ENCODE measurements around the gene BEAN1.
"Not testable (repeated sequence)": the region's sequence is repeated elsewhere in the genome, so short reads cannot be mapped to it uniquely, and the experiment has no call there.

Gene BEAN1

GRCh38 chr16:66486199-66486772 lies 59.2 kb downstream of the BEAN1 start:
- DNase-seq (ENCODE audit: low read depth) = no peak

- DNase-seq (ENCODE audit: low read depth) = no peak
Observed at GRCh38 chr16:66486773-66487579, 59.9 kb downstream of the BEAN1 start.

GRCh38 chr16:66487580-66488275 lies 60.6 kb downstream of the BEAN1 start:
- no peak for DNase-seq (ENCODE audit: low read depth)

GRCh38 chr16:66488505-66488904 lies 61.4 kb downstream of the BEAN1 start:
- DNase-seq (ENCODE audit: low read depth) = no peak

- no peak for DNase-seq (ENCODE audit: low read depth)
Observed at GRCh38 chr16:66489385-66489784, 62.3 kb downstream of the BEAN1 start.

GRCh38 chr16:66489818-66490217 lies 62.7 kb downstream of the BEAN1 start:
- DNase-seq (ENCODE audit: low read depth) = no peak

- no peak for DNase-seq (ENCODE audit: low read depth)
Observed at GRCh38 chr16:66490774-66491715, 64.0 kb downstream of the BEAN1 start.

- DNase-seq (ENCODE audit: low read depth) = no peak
Observed at GRCh38 chr16:66491716-66492064, 64.6 kb downstream of the BEAN1 start.

GRCh38 chr16:66493490-66494401 lies 66.7 kb downstream of the BEAN1 start:
- no peak for DNase-seq (ENCODE audit: low read depth)

- no peak for DNase-seq (ENCODE audit: low read depth)
Observed at GRCh38 chr16:66494916-66495315, 67.8 kb downstream of the BEAN1 start.

- no peak for DNase-seq (ENCODE audit: low read depth)
Observed at GRCh38 chr16:66495440-66495839, 68.3 kb downstream of the BEAN1 start.

GRCh38 chr16:66496226-66496625 lies 69.1 kb downstream of the BEAN1 start:
- not testable (repeated sequence) for DNase-seq (ENCODE audit: low read depth)

GRCh38 chr16:66497921-66498320 lies 70.8 kb downstream of the BEAN1 start:
- DNase-seq (ENCODE audit: low read depth) = not testable (repeated sequence)

GRCh38 chr16:66501563-66501962 lies 74.5 kb downstream of the BEAN1 start:
- not testable (repeated sequence) for DNase-seq (ENCODE audit: low read depth)

- DNase-seq (ENCODE audit: low read depth) = no peak
Observed at GRCh38 chr16:66502020-66502913, 75.2 kb downstream of the BEAN1 start.

GRCh38 chr16:66503030-66503429 lies 75.9 kb downstream of the BEAN1 start:
- no peak for DNase-seq (ENCODE audit: low read depth)

GRCh38 chr16:66503612-66504011 lies 76.5 kb downstream of the BEAN1 start:
- DNase-seq (ENCODE audit: low read depth) = no peak

GRCh38 chr16:66507731-66508239 lies 80.7 kb downstream of the BEAN1 start:
- no peak for DNase-seq (ENCODE audit: low read depth)

- DNase-seq (ENCODE audit: low read depth) = no peak
Observed at GRCh38 chr16:66508248-66508913, 81.3 kb downstream of the BEAN1 start.

All from T follicular helper cell (primary cell).